Astrocyte of the cerebellum (primary cell): Measurements from ENCODE around the gene RYR1.

Experiments
- DNase-seq: peaks from one replicate; pipeline ENCODE4 v3.0.0-alpha.2; 2011; ENCODE audit warnings: low read depth
- H3K4me3 ChIP-seq: 2 replicates; pipeline ENCODE4 v1.5.1; 2011; ENCODE audit warnings: mild to moderate bottlenecking, low read depth, low read length, moderate library complexity
- CTCF ChIP-seq: IDR thresholded peaks from 2 replicates; pipeline ENCODE4 v1.5.1; 2012; ENCODE audit warnings: low read length, low read depth, moderate library complexity, mild to moderate bottlenecking; ENCODE audit errors: missing control alignments
- in situ Hi-C: cut with HindIII; loops from 2 replicates; pipeline ENCODE4 v1.10.0; 2017; ENCODE audit warnings: low sequenced_read_pairs

RYR1 gene

GRCh38 chr19:38433268-38433733, at the start of gene RYR1:
RYR1 (plus strand) TSS chr19:38433691; CDS start chr19:38433830, 139 bp downstream.
- in situ Hi-C loops: no loop called here
- TF ChIP-seq CTCF: no peak
- no peak for DNase-seq
- H3K4me3 ChIP-seq: no peak within 1 kb of the TSS

- no peak for TF ChIP-seq CTCF
- H3K4me3 ChIP-seq: no peak overlapping the region
- in situ Hi-C loops: no loop called here
- DNase-seq: no peak
Observed at GRCh38 chr19:38383743-38384142, 49.7 kb upstream of the RYR1 start.

- in situ Hi-C loops: no loop called here
- peak; percentile 65 for TF ChIP-seq CTCF
- no peak for DNase-seq
Observed at GRCh38 chr19:38384209-38385027, 49.1 kb upstream of the RYR1 start.

GRCh38 chr19:38385057-38385803, 48.3 kb upstream of the RYR1 start:
- in situ Hi-C loops: no loop called here
- no peak for DNase-seq
- no peak for TF ChIP-seq CTCF
- no peak overlapping the region for H3K4me3 ChIP-seq

More at GRCh38 chr19:38384209-38385027, 49.1 kb upstream of the RYR1 start:
- H3K4me3 ChIP-seq: no peak overlapping the region

- in situ Hi-C loops: no loop called here
- H3K4me3 ChIP-seq: no peak overlapping the region
- no peak for DNase-seq
- no peak for TF ChIP-seq CTCF
Observed at GRCh38 chr19:38385804-38386257, 47.7 kb upstream of the RYR1 start.

GRCh38 chr19:38386300-38386970, 47.1 kb upstream of the RYR1 start:
- H3K4me3 ChIP-seq: no peak overlapping the region
- in situ Hi-C loops: no loop called here
- DNase-seq: no peak
- TF ChIP-seq CTCF: no peak
